HepG2 (cell line): ENCODE data around the gene RABL2A. TPM values are rescaled to one million over a fixed set of nuclear protein-coding genes. Genes with fewer than 3 reads are reported as not detected.
"Not testable (repeated sequence)": the region's sequence is repeated elsewhere in the genome, so short reads cannot be mapped to it uniquely, and the experiment has no call there.

Experiments used
- ATAC-seq: fragments of 200-7000 bp; cut with Tn5 transposase; 3 replicates; pipeline ENCODE4 v1.9.1; 2020; ENCODE audit warnings: mild to moderate bottlenecking, moderate library complexity
- BruUV-seq: library from RNA; stranded (reverse); fragments of 400-500 nt; replicated peaks from 2 replicates; lab custom pipeline; 2021; lab: Mats Ljungman, UMichigan
- CTCF ChIA-PET: fragments of 300-600 bp; formaldehyde crosslinking; extraction: SDS; loops from one replicate; lab custom pipeline; 2021; ENCODE audit warnings: low total read pairs, inconsistent platforms, low intra/inter-chr PET ratio; lab: Yijun Ruan, JAX
- POLR2A ChIA-PET: fragments of 350-600 bp; sonication (Branson Sonifier 250); formaldehyde crosslinking; loops from one replicate; lab custom pipeline; 2020; ENCODE audit warnings: antibody characterized with exemption, inconsistent platforms; lab: Yijun Ruan, JAX
- DNase-seq: peaks from one replicate; pipeline ENCODE4 v3.0.0-alpha.2; 2015; ENCODE audit warnings: low spot score
- FAIRE-seq: peaks from 3 replicates; lab custom pipeline; 2011; peaks lifted over from hg19 to GRCh38; lab: Jason Lieb, UNC
- H2AFZ ChIP-seq: one replicate; pipeline ENCODE4 v1.6.1; 2011; ENCODE audit warnings: low read length, inconsistent platforms
- H3K27ac ChIP-seq: fragments of 300-600 bp; 3 replicates; pipeline ENCODE4 v1.8.0; 2011; ENCODE audit warnings: mixed run types, mild to moderate bottlenecking, mixed read lengths, low read length, inconsistent platforms; ENCODE audit not compliant: insufficient read depth; ENCODE audit errors: extremely low read length
- H3K27me3 ChIP-seq, 2 experiments: fragments of 200-600 bp in 1 of 2; 2 replicates in 1 of 2; 3 replicates in 1 of 2; pipeline versions ENCODE4 v1.6.0 to v1.8.0; 2011; ENCODE audit warnings: low read length in 2 of 2, mild to moderate bottlenecking in 2 of 2, moderate library complexity in 2 of 2, inconsistent platforms in 1 of 2; ENCODE audit not compliant: insufficient read depth in 2 of 2, control insufficient read depth in 1 of 2
- H3K36me3 ChIP-seq, 2 experiments: fragments of 200-600 bp in 1 of 2; replicated peaks in 1 of 2; 2 replicates in 1 of 2; 3 replicates in 1 of 2; pipeline versions ENCODE4 v1.5.1 to v1.8.0; 2011; ENCODE audit warnings: low read length in 2 of 2, inconsistent platforms in 1 of 2; ENCODE audit not compliant: insufficient read depth in 2 of 2, control insufficient read depth in 1 of 2
- H3K4me1 ChIP-seq: 2 replicates; pipeline ENCODE4 v1.5.1; 2012; ENCODE audit warnings: low read length, inconsistent platforms; ENCODE audit not compliant: insufficient read depth
- H3K4me2 ChIP-seq: 2 replicates; pipeline ENCODE4 v1.6.0; 2011; ENCODE audit warnings: low read depth, low read length, inconsistent platforms
- H3K4me3 ChIP-seq, 3 experiments: fragments of 200-600 bp in 1 of 3; sonication (generic), shearing (Covaris generic) in 1 of 3; replicated peaks in 1 of 3; 2 replicates each; pipeline ENCODE4 v1.5.1; 2011 to 2016; ENCODE audit warnings: low read length in 3 of 3, inconsistent platforms in 2 of 3, low read depth in 2 of 3, mild to moderate bottlenecking in 2 of 3, control low read depth in 1 of 3, mixed read lengths in 1 of 3; ENCODE audit not compliant: insufficient read depth in 1 of 3
- H3K79me2 ChIP-seq: one replicate; pipeline ENCODE4 v1.6.1; 2011; ENCODE audit warnings: low read length, inconsistent platforms; ENCODE audit not compliant: insufficient read depth
- H3K9ac ChIP-seq: 2 replicates; pipeline ENCODE4 v1.6.0; 2011; ENCODE audit warnings: mild to moderate bottlenecking, low read depth, low read length, inconsistent platforms; ENCODE audit not compliant: insufficient read depth
- H3K9me3 ChIP-seq: 2 replicates; pipeline ENCODE4 v1.5.1; 2012; ENCODE audit warnings: mild to moderate bottlenecking, low read length
- H4K20me1 ChIP-seq: 2 replicates; pipeline ENCODE4 v1.6.0; 2011; ENCODE audit warnings: inconsistent platforms, mild to moderate bottlenecking, low read length, moderate library complexity; ENCODE audit not compliant: insufficient read depth
- FOXA1 ChIP-seq, 2 experiments: fragments of 450-650 bp in 1 of 2; sonication (generic) in 1 of 2; formaldehyde crosslinking in 1 of 2; IDR thresholded peaks; 2 replicates each; pipeline versions ENCODE4 v1.4.0 to v1.6.1; 2016 to 2020; ENCODE audit warnings: missing genetic modification reagents in 1 of 2
- RAD21 ChIP-seq: fragments of 450-650 bp; formaldehyde crosslinking; IDR thresholded peaks from 2 replicates; pipeline ENCODE4 v1.5.0; 2020; ENCODE audit warnings: mild to moderate bottlenecking
- RXRB ChIP-seq: IDR thresholded peaks from 2 replicates; pipeline ENCODE4 v1.6.1; 2016; ENCODE audit warnings: borderline replicate concordance, missing genetic modification reagents, missing compliant biosample characterization
- SAP130 ChIP-seq: IDR thresholded peaks from 2 replicates; pipeline ENCODE4 v1.6.1; 2016; ENCODE audit warnings: low read depth
- STAG1 ChIP-seq: sonication (generic); formaldehyde crosslinking; IDR thresholded peaks from 2 replicates; pipeline ENCODE4 v1.4.0; 2020; ENCODE audit warnings: missing genetic modification reagents
- ZNF143 ChIP-seq: sonication (generic); formaldehyde crosslinking; IDR thresholded peaks from 2 replicates; pipeline ENCODE4 v1.4.0; 2020; ENCODE audit warnings: missing genetic modification reagents
- WGBS: methylation state at CpG from one replicate; pipeline ENCODE4 v1.1.6; 2017; ENCODE audit warnings: low lambda C conversion rate; 5-methylcytosine and 5-hydroxymethylcytosine counted together
- in situ Hi-C: cut with HindIII; loops from 2 replicates; pipeline ENCODE4 v1.10.0; 2017; ENCODE audit warnings: low pct_unique_long_range_greater_than_20kb; ENCODE audit not compliant: extremely low pct_ligation_motif_present
- intact Hi-C: fragments of 100-400 bp; cut with micrococcal nuclease; formaldehyde crosslinking; loops from one replicate; pipeline ENCODE4 v1.10.0; 2022; ENCODE audit not compliant: unreplicated experiment
- polyA plus RNA-seq, 8 experiments: library from polyadenylated mRNA; depleted of rRNA in 3 of 8; stranded (reverse) in 7 of 8; unstranded in 1 of 8; fragments of >200 nt; fragmentation: Illumina TruSeq in 4 of 8; extraction: Trizol in 4 of 8; gene quantifications; 2 replicates each; pipeline versions ENCODE4 v1.2.1 to v1.2.3, GENCODE V29; 2011 to 2016; ENCODE audit warnings: low read depth in 4 of 8, missing spikeins in 1 of 8, mixed read lengths in 1 of 8; ENCODE audit not compliant: insufficient read depth in 1 of 8
- total RNA-seq, 5 experiments: library from RNA; depleted of rRNA; stranded (reverse); fragments of >200 nt; fragmentation: Illumina TruSeq; extraction: Trizol; gene quantifications; 2 replicates each; pipeline ENCODE4 v1.2.3, GENCODE V29; 2016; ENCODE audit warnings: low read depth in 1 of 5
- TF ChIP-seq, protein P1 (sequence below): sonication (generic); IDR thresholded peaks from 2 replicates; pipeline ENCODE4 v1.6.1; 2016; ENCODE audit warnings: low read depth, borderline replicate concordance
- TF ChIP-seq, protein P2 (sequence below): sonication (generic); formaldehyde crosslinking; IDR thresholded peaks from 2 replicates; pipeline ENCODE4 v1.5.0; 2020; ENCODE audit warnings: mild to moderate bottlenecking, missing genetic modification reagents, moderate library complexity
- TF ChIP-seq, protein P3 (sequence below): sonication (generic); formaldehyde crosslinking; IDR thresholded peaks from 2 replicates; pipeline ENCODE4 v1.5.1; 2020; ENCODE audit warnings: mild to moderate bottlenecking, missing genetic modification reagents, moderate library complexity

The RABL2A gene
- total and polyA plus RNA-seq, 2 of the 13 experiments (the other 11 are each of a cell fraction or from before 2014, with no cell fraction given), result 9.6 to 13.4 TPM

DNA sequence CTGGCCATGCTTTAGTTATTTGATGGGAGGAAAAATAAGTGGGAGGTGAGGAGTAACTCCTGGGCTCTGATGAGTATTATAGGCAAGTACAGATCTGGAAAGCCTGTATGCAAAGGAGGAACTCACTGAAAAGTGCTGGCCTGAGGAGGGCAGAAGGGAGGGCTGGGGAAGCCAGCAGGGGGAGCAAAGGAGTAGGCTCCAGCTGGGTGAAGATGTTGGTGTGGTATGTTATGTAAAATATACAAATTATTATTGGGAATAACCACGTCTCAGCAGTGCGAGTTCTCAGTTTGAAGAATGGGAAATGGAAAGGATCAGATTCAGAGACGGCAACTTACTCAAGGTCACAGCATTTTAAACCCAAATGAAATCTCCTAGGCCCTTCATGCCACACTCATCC, 39.9 kb upstream of the RABL2A start:
- H3K9ac ChIP-seq, BruUV-seq, H3K36me3 ChIP-seq, H4K20me1 ChIP-seq, H3K4me3 ChIP-seq, FAIRE-seq, H3K27ac ChIP-seq, H2AFZ ChIP-seq, POLR2A ChIA-PET, H3K9me3 ChIP-seq, intact Hi-C loops, H3K27me3 ChIP-seq, H3K4me2 ChIP-seq, ATAC-seq, H3K79me2 ChIP-seq, in situ Hi-C loops: not testable (repeated sequence)
- DNase-seq, result peak; percentile 42
- peaks cover 34% of the 10 kb centered on the region for H3K4me1 ChIP-seq
- 66% methylated on average over 3 of the region's 3 CpGs for WGBS
- TF ChIP-seq RAD21 (CRISPR knock-in tag), result peak; percentile 39; the same call in 1 of the 2 replicates
- TF ChIP-seq, protein P1, sequence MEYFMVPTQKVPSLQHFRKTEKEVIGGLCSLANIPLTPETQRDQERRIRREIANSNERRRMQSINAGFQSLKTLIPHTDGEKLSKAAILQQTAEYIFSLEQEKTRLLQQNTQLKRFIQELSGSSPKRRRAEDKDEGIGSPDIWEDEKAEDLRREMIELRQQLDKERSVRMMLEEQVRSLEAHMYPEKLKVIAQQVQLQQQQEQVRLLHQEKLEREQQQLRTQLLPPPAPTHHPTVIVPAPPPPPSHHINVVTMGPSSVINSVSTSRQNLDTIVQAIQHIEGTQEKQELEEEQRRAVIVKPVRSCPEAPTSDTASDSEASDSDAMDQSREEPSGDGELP, result peak; percentile 66
- peak; percentile 18; the same call in 1 of the 2 replicates for TF ChIP-seq RXRB (CRISPR knock-in tag)
- TF ChIP-seq, protein P2, sequence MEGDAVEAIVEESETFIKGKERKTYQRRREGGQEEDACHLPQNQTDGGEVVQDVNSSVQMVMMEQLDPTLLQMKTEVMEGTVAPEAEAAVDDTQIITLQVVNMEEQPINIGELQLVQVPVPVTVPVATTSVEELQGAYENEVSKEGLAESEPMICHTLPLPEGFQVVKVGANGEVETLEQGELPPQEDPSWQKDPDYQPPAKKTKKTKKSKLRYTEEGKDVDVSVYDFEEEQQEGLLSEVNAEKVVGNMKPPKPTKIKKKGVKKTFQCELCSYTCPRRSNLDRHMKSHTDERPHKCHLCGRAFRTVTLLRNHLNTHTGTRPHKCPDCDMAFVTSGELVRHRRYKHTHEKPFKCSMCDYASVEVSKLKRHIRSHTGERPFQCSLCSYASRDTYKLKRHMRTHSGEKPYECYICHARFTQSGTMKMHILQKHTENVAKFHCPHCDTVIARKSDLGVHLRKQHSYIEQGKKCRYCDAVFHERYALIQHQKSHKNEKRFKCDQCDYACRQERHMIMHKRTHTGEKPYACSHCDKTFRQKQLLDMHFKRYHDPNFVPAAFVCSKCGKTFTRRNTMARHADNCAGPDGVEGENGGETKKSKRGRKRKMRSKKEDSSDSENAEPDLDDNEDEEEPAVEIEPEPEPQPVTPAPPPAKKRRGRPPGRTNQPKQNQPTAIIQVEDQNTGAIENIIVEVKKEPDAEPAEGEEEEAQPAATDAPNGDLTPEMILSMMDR (CRISPR knock-in tag), result peak; percentile 61
- peak; percentile 41 for TF ChIP-seq STAG1 (CRISPR knock-in tag)
- CTCF ChIA-PET, result interaction anchor here (1.1 kb wide), 2 partner anchors 16 to 17 kb away, joined by 5 to 7 read pairs; no protein-coding TSS in a partner anchor

DNA sequence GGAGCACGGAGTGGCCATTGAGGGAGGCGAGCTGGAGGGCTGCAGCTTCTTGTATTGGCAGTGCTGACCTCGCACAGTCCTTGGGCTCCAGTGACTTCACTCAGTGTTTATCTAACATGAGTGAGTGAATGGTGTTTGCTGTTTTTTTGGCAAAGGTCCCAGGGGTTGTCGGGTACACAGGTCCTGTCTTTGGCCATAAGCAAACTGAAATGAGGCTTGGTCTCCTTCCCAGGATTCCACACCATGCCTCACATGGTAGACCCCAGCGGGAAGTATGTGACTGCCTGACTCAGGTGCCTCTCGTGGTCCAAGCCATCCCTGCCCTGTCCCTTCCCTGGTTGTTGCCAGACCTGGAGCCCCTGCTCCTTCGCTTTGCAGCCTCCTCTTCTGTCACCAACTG, 37.5 kb upstream of the RABL2A start:
- H3K9me3 ChIP-seq; BruUV-seq; H3K79me2 ChIP-seq; H3K4me3 ChIP-seq; DNase-seq; POLR2A ChIA-PET; in situ Hi-C loops; CTCF ChIA-PET; H3K4me2 ChIP-seq; H4K20me1 ChIP-seq; intact Hi-C loops; H3K9ac ChIP-seq; FAIRE-seq; H3K27me3 ChIP-seq; H3K36me3 ChIP-seq; H3K27ac ChIP-seq; ATAC-seq; H2AFZ ChIP-seq; TF ChIP-seq FOXA1 (IDR thresholded peaks at IDR 0.05): not testable (repeated sequence)
- 79% methylated on average over 4 of the region's 7 CpGs for WGBS
- TF ChIP-seq SAP130, result 0 out of 2 replicates have a peak, but pooled peaks have one; percentile 14
- TF ChIP-seq FOXA1 (CRISPR knock-in tag; IDR thresholded peaks at IDR 0.05), result peak; percentile 40; the same call in 1 of the 2 replicates
- TF ChIP-seq, protein P3, sequence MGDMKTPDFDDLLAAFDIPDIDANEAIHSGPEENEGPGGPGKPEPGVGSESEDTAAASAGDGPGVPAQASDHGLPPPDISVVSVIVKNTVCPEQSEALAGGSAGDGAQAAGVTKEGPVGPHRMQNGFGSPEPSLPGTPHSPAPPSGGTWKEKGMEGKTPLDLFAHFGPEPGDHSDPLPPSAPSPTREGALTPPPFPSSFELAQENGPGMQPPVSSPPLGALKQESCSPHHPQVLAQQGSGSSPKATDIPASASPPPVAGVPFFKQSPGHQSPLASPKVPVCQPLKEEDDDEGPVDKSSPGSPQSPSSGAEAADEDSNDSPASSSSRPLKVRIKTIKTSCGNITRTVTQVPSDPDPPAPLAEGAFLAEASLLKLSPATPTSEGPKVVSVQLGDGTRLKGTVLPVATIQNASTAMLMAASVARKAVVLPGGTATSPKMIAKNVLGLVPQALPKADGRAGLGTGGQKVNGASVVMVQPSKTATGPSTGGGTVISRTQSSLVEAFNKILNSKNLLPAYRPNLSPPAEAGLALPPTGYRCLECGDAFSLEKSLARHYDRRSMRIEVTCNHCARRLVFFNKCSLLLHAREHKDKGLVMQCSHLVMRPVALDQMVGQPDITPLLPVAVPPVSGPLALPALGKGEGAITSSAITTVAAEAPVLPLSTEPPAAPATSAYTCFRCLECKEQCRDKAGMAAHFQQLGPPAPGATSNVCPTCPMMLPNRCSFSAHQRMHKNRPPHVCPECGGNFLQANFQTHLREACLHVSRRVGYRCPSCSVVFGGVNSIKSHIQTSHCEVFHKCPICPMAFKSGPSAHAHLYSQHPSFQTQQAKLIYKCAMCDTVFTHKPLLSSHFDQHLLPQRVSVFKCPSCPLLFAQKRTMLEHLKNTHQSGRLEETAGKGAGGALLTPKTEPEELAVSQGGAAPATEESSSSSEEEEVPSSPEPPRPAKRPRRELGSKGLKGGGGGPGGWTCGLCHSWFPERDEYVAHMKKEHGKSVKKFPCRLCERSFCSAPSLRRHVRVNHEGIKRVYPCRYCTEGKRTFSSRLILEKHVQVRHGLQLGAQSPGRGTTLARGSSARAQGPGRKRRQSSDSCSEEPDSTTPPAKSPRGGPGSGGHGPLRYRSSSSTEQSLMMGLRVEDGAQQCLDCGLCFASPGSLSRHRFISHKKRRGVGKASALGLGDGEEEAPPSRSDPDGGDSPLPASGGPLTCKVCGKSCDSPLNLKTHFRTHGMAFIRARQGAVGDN (CRISPR knock-in tag), result 0 out of 2 replicates have a peak, but pooled peaks have one; percentile 25
- TF ChIP-seq ZNF143 (CRISPR knock-in tag), result peak; percentile 54
- peaks cover 38% of the 10 kb centered on the region for H3K4me1 ChIP-seq
